Measurements from ENCODE around the gene RGS7.

DNA sequence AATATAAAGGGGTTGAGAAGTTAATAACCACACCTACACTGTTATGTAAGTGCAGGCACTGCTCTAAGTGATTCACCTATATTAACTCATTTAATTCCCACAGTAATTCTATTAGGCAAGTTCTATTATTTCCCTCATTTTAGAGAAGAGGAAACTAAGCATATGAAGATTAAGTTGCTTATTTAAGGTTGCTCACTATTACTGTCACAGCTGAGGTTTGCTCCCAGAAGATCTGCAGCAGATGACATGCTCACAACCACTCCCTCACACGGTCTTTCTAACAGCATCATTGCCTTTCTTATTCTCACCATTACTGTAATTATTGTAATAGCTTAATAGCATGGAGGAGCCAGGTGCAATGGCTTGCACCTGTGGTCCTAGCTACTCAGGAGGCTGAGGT is 548.6 kb downstream of the RGS7 start:
- TF ChIP-seq, protein P1, sequence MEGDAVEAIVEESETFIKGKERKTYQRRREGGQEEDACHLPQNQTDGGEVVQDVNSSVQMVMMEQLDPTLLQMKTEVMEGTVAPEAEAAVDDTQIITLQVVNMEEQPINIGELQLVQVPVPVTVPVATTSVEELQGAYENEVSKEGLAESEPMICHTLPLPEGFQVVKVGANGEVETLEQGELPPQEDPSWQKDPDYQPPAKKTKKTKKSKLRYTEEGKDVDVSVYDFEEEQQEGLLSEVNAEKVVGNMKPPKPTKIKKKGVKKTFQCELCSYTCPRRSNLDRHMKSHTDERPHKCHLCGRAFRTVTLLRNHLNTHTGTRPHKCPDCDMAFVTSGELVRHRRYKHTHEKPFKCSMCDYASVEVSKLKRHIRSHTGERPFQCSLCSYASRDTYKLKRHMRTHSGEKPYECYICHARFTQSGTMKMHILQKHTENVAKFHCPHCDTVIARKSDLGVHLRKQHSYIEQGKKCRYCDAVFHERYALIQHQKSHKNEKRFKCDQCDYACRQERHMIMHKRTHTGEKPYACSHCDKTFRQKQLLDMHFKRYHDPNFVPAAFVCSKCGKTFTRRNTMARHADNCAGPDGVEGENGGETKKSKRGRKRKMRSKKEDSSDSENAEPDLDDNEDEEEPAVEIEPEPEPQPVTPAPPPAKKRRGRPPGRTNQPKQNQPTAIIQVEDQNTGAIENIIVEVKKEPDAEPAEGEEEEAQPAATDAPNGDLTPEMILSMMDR (IDR thresholded peaks at IDR 0.05), result no peak
- no peak for TF ChIP-seq POLR2A (IDR thresholded peaks at IDR 0.05)
- no peak for TF ChIP-seq EP300 (IDR thresholded peaks at IDR 0.05)
- no peak for TF ChIP-seq POLR2AphosphoS5 (IDR thresholded peaks at IDR 0.05)

Data from gastroesophageal sphincter (tissue), 3 donors.